Calu3 (cell line): Measurements from ENCODE around the gene VCL. TPM values are rescaled to one million over a fixed set of nuclear protein-coding genes. Genes with fewer than 3 reads are reported as not detected.

Experiments
- BruUV-seq: library from RNA; stranded (reverse); fragments of 400-500 nt; replicated peaks from 2 replicates; lab custom pipeline; 2021; lab: Mats Ljungman, UMichigan
- CTCF ChIA-PET: fragments of 300-600 bp; sonication (Branson Sonifier 250); formaldehyde crosslinking; loops from one replicate; lab custom pipeline; 2022; ENCODE audit warnings: antibody characterized with exemption; lab: Charles Lee
- DNase-seq: peaks from one replicate; pipeline ENCODE4 v3.0.0; 2022
- H3K27ac Mint-ChIP-seq: one replicate; pipeline ENCODE4 v1.8.0; 2022; ENCODE audit warnings: mixed read lengths; ENCODE audit not compliant: unreplicated experiment
- H3K27me3 Mint-ChIP-seq: one replicate; pipeline ENCODE4 v1.8.0; 2022; ENCODE audit warnings: mixed read lengths; ENCODE audit not compliant: unreplicated experiment
- H3K36me3 Mint-ChIP-seq: one replicate; pipeline ENCODE4 v1.8.0; 2022; ENCODE audit warnings: mild to moderate bottlenecking, moderate library complexity, mixed read lengths; ENCODE audit not compliant: insufficient read depth, unreplicated experiment
- H3K4me1 Mint-ChIP-seq: one replicate; pipeline ENCODE4 v1.8.0; 2022; ENCODE audit warnings: mild to moderate bottlenecking, low read depth, mixed read lengths; ENCODE audit not compliant: unreplicated experiment
- H3K4me3 Mint-ChIP-seq: one replicate; pipeline ENCODE4 v1.8.0; 2022; ENCODE audit warnings: mild to moderate bottlenecking, low read depth, moderate library complexity, mixed read lengths; ENCODE audit not compliant: unreplicated experiment
- H3K9me3 Mint-ChIP-seq: one replicate; pipeline ENCODE4 v1.8.0; 2022; ENCODE audit warnings: low read depth, mixed read lengths; ENCODE audit not compliant: unreplicated experiment
- intact Hi-C: fragments of 100-400 bp; cut with micrococcal nuclease; formaldehyde crosslinking; loops from one replicate; pipeline ENCODE4 v1.10.0; 2022; ENCODE audit not compliant: unreplicated experiment
- total RNA-seq: library from RNA; stranded (reverse); gene quantifications from 2 replicates; pipeline ENCODE4 v1.2.3, GENCODE V29; 2022
- TF ChIP-seq, protein P1 (sequence below): fragments of 200-600 bp; IDR thresholded peaks from one replicate; pipeline ENCODE4 v1.8.0; 2022; ENCODE audit warnings: antibody characterized with exemption; ENCODE audit not compliant: unreplicated experiment

The VCL gene
- total RNA-seq, 1 experiment from 2014 or later = 237 TPM

DNA sequence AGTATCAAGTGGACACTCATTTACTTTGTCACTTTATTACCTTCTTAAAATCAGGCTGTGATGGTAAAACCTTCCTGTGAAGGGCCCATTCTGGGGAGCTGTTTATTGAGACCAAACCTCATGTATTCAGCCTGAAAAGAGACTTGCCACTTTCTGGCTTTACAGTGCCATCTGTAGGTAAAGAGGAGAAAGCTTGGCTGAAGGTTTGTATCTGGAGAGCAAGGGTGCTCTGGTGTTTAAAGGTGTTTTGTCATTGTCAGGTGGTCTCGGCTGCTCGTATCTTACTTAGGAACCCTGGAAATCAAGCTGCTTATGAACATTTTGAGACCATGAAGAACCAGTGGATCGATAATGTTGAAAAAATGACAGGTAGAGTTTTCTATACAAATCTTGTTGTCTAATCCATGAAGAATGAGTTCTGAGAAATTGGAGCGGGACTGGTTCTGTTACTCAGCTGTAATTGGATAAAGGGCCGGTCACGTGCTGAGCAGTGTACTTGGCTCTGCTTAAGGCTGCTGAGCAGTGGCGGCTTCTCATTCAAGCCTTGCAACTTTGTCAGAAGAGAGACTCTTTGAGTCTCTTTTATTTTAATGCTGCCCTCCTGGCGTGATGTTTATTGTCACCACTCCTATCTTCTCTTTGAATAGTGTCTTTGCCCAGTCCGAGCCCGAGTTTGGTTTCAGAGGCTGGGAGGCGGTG is 105.8 kb downstream of the VCL start:
- H3K4me3 Mint-ChIP-seq = no peak overlapping the region
- H3K27me3 Mint-ChIP-seq = no peaks in the 10 kb centered on the region
- intact Hi-C loops = no loop called here
- H3K9me3 Mint-ChIP-seq = no peaks in the 10 kb centered on the region
- CTCF ChIA-PET = interaction anchor here (1.0 to 1.5 kb wide), 6 partner anchors 31 to 224 kb away, joined by 3 to 8 read pairs (median 6); no protein-coding TSS in a partner anchor
- H3K36me3 Mint-ChIP-seq = peaks cover 96% of the 10 kb centered on the region
- TF ChIP-seq, protein P1, sequence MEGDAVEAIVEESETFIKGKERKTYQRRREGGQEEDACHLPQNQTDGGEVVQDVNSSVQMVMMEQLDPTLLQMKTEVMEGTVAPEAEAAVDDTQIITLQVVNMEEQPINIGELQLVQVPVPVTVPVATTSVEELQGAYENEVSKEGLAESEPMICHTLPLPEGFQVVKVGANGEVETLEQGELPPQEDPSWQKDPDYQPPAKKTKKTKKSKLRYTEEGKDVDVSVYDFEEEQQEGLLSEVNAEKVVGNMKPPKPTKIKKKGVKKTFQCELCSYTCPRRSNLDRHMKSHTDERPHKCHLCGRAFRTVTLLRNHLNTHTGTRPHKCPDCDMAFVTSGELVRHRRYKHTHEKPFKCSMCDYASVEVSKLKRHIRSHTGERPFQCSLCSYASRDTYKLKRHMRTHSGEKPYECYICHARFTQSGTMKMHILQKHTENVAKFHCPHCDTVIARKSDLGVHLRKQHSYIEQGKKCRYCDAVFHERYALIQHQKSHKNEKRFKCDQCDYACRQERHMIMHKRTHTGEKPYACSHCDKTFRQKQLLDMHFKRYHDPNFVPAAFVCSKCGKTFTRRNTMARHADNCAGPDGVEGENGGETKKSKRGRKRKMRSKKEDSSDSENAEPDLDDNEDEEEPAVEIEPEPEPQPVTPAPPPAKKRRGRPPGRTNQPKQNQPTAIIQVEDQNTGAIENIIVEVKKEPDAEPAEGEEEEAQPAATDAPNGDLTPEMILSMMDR = no peak
- peak overlapping the region; percentile 7 for H3K27ac Mint-ChIP-seq
- peak; percentile 21 for DNase-seq
- H3K4me1 Mint-ChIP-seq = no peaks in the 10 kb centered on the region
- no TSS peak for BruUV-seq

DNA sequence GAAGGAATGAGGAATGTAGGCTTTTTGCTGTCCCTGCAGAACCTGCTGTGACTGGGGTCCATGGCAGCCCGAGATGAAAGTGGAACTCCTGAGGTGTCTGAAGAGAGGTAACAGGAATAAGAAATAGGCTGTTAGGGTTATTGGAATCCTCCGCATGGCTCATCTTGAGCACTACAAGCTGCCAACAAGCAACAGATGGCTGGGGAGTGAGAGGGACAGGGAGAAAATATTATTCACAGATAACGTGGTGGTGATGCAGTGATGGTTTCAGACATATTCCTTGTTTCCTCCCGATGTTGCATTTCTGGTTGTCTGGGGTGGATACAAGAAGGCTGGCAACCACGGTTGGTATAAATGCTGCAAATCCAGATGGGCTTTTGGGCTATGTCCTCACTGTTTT is 106.6 kb downstream of the VCL start:
- TF ChIP-seq, protein P1 = no peak
- intact Hi-C loops = no loop called here
- BruUV-seq = no TSS peak
- Mint-ChIP-seq H3K4me1 (no peaks in the 10 kb centered on the region), H3K27ac (peak overlapping the region; percentile 7), H3K4me3 (no peak overlapping the region), H3K9me3 (no peaks in the 10 kb centered on the region), H3K36me3 (peaks cover 96% of the 10 kb centered on the region), H3K27me3 (no peaks in the 10 kb centered on the region)
- CTCF ChIA-PET = no interaction called here
- no peak for DNase-seq

DNA sequence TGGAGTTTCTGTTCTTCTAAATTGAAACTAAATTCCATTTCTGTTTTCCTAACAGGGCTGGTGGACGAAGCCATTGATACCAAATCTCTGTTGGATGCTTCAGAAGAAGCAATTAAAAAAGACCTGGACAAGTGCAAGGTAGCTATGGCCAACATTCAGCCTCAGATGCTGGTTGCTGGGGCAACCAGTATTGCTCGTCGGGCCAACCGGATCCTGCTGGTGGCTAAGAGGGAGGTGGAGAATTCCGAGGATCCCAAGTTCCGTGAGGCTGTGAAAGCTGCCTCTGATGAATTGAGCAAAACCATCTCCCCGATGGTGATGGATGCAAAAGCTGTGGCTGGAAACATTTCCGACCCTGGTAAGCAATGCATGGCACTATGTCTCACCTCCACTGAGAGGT is 107.1 kb downstream of the VCL start:
- intact Hi-C loops = no loop called here
- Mint-ChIP-seq H3K4me1 (no peaks in the 10 kb centered on the region), H3K9me3 (no peaks in the 10 kb centered on the region), H3K4me3 (no peak overlapping the region), H3K27me3 (no peaks in the 10 kb centered on the region), H3K27ac (no peak overlapping the region), H3K36me3 (peaks cover 96% of the 10 kb centered on the region)
- BruUV-seq = no TSS peak
- DNase-seq = no peak
- CTCF ChIA-PET = no interaction called here
- TF ChIP-seq, protein P1 = no peak

DNA sequence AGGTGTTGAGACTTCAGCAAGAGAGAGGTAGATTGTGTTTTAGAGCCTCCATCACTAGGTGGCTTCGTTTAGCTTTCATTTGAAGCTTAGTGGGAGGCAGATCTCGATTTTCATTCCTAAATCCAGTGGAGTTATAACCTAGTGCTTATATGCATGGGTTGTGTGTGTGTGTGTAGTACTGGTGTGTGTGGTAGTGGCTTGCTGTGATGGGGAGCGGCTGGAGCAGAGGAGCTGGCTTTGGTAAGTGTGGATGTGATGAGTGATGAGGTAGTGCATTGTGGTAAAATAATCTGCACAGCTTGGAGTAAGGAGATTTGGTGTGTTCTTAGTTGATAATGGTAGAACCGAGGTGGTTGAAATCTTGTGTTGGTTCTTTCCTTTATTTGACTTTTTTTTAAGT is 109.5 kb downstream of the VCL start:
- TF ChIP-seq, protein P1 = no peak
- BruUV-seq = no TSS peak
- no peaks in the 10 kb centered on the region for H3K9me3 Mint-ChIP-seq
- intact Hi-C loops = no loop called here
- H3K36me3 Mint-ChIP-seq = peaks cover 97% of the 10 kb centered on the region
- DNase-seq = no peak
- H3K4me1 Mint-ChIP-seq = no peaks in the 10 kb centered on the region
- H3K27ac Mint-ChIP-seq = peak overlapping the region; percentile 0
- no peaks in the 10 kb centered on the region for H3K27me3 Mint-ChIP-seq
- no peak overlapping the region for H3K4me3 Mint-ChIP-seq
- CTCF ChIA-PET = no interaction called here
